PC-3 (cell line): ENCODE measurements around the gene ZNF253.

Experiments
- EZH2 ChIP-seq: fragments of 300-600 bp; sonication (generic); IDR thresholded peaks from one replicate; pipeline ENCODE4 v1.6.1; 2017; ENCODE audit warnings: antibody characterized with exemption, mild to moderate bottlenecking, low read length; ENCODE audit not compliant: unreplicated experiment
- EZH2phosphoT487 ChIP-seq: fragments of 300-600 bp; sonication (generic); IDR thresholded peaks from 2 replicates; pipeline ENCODE4 v1.6.1; 2018; ENCODE audit warnings: mild to moderate bottlenecking, antibody characterized with exemption, low read length, borderline replicate concordance
- TF ChIP-seq, protein P1 (sequence below): fragments of 300-600 bp; sonication (generic); conservative IDR thresholded peaks from 2 replicates; pipeline ENCODE4 v1.5.1; 2017; ENCODE audit warnings: antibody characterized with exemption, low read depth, mild to moderate bottlenecking, low read length

GRCh38 chr19:19900139-19900728 lies 34.6 kb downstream of the ZNF253 start:
- TF ChIP-seq, protein P1, sequence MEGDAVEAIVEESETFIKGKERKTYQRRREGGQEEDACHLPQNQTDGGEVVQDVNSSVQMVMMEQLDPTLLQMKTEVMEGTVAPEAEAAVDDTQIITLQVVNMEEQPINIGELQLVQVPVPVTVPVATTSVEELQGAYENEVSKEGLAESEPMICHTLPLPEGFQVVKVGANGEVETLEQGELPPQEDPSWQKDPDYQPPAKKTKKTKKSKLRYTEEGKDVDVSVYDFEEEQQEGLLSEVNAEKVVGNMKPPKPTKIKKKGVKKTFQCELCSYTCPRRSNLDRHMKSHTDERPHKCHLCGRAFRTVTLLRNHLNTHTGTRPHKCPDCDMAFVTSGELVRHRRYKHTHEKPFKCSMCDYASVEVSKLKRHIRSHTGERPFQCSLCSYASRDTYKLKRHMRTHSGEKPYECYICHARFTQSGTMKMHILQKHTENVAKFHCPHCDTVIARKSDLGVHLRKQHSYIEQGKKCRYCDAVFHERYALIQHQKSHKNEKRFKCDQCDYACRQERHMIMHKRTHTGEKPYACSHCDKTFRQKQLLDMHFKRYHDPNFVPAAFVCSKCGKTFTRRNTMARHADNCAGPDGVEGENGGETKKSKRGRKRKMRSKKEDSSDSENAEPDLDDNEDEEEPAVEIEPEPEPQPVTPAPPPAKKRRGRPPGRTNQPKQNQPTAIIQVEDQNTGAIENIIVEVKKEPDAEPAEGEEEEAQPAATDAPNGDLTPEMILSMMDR: no peak
- TF ChIP-seq EZH2 (no peak), EZH2phosphoT487 (no peak)
